Cerebellar cortex (tissue), 1 donor: ENCODE results near the gene ACR.
"Not testable (repeated sequence)": the region's sequence is repeated elsewhere in the genome, so short reads cannot be mapped to it uniquely, and the experiment has no call there.

Source experiments
- DNase-seq: peaks from one replicate; pipeline ENCODE4 v3.0.0-alpha.2; 2015; ENCODE audit warnings: low spot score

The ACR gene

GRCh38 chr22:50780244-50780643 is 42.2 kb downstream of the ACR start:
- not testable (repeated sequence) for DNase-seq

DNA sequence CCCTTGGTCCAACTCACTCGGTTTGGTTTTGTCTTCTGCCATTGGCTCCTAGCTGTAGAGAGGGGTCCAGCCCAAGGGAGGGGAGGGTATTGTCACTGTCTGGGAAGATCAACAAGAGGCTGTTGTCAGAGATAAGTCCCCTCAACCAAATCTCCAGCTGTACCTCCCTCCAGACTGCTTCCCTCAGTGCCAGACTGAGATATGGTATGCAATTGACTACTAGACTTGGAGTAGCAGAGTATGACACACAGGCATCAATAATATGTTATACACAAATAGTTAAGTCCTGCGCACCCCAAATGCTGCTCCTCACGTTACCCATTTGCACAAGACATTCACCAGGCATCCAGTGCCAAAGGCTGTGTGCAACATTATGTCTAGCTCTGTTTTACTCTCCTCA is 44.2 kb downstream of the ACR start:
- DNase-seq: not testable (repeated sequence)

- peak; percentile 81 for DNase-seq
These were observed 45.3 kb downstream of the ACR start, which contains the start of gene RABL2B for GRCh38 chr22:50783033-50783879. TSS of gene RABL2B (minus strand) at chr22:50783636. CDS start at chr22:50782294, 1,342 bp downstream.

DNA sequence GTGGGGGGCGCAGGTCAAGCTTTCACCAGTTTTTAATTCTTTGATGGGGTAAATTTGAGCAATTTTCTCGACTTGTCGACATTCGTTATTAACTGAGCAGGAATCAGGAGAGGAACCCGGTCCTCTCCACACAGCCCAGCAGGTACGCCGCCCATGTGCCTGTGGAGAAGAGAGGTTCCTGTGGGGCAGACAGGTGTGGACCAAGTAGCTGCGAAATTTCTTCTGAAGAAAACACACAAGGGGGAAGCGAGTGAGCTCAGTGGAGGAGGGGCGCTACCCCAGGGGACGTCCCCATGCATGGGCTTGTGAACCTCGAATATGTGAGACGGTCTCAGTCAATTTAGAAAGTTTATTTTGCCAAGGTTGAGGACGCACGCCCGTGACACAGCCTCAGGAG is 45.9 kb downstream of the ACR start:
- DNase-seq: not testable (repeated sequence)

DNA sequence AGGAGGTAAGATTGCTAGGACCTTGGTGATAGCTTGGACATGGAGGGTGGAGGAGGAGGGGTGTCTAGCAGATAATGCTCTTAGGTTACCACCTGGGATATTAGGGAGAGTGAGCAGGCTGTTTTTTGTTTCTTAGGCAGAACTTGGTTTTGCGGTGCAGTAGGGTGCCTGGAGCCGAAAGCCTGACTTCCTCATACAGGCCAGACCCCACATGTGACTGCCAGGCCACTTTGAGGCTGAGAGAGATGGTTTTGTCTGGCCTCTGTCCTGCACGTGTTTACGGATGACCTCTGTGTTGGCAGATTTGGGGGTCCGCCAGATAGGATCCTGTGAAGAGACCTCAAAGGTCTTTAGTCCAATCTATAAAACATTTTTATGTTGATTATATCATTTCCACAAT is 47.3 kb downstream of the ACR start:
- DNase-seq: not testable (repeated sequence)

- not testable (repeated sequence) for DNase-seq
These were observed 48.9 kb downstream of the ACR start for GRCh38 chr22:50786936-50787335.
